ENCODE data around the gene TBC1D4.
"Not testable (repeated sequence)": the region's sequence is repeated elsewhere in the genome, so short reads cannot be mapped to it uniquely, and the experiment has no call there.

The TBC1D4 gene

DNA sequence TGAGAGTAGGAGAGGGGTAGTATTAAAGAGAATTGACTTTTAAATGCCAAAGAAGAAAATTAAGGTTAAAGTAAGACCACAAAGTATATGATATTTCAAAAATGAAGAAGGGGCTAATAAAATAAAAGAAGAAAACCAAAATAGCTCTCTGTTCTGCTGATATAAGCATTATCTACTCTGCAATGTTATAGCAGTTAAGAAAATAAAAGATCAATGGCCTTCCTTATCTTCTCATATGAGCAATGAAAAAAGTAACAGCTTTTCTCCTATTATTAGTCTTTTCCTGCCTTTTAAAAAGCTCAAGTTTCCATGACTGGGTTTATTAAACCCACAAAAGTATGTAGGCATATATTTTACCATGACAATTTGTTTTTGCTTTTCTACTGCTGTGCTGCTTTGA is 126.4 kb downstream of the TBC1D4 start:
- DNase-seq = no peak

DNA sequence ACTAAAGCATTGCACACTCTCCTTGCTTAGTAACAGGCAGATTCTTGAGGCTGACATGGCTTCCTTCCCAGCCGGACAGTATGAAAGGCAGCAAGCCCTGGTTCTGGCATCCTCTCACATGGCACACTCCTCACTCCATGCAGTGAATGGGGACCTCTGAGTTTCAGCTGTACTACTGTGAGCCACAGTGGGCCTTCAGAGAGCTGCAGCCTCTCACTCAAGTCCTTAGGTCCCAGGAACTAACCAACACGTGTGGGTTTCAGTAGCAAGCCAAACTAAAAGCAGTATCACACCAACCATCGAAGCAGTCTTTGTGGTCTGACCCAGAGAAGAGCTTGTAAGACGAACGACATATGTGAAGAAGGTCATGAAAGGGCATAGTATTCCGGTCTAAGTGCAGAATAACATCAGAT is 128.2 kb downstream of the TBC1D4 start:
- DNase-seq = no peak

DNA sequence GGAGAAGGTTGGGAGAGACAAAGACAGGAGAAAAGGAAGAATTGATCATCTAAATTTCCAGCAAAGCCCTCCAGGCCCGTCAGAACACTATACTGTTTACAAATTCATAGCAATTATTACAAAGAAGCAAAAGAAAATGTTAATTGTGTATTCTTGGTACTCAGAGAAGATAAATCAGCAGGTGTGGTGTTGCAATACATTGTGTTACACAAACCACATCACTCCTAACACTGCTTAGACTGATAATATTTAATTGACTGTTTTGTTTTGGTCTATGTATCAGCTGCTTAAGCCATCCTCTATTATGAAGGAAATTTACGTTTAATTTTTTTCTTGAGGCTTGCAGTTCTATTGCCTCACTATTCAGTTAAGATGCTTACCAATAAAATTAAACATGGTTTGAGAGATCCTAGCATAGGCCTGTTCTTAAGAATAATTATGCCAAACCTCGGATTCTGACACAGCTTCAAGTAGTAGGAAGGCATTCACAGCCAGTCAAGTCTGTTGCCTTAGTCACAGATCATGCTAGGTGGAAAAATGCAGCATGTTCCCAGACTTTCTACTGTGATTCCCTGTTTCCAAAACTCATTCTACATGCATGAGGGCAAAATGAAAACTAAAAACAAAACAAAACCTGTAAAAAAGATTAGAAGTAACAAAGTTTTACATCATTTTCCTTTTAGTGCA is 129.2 kb downstream of the TBC1D4 start:
- DNase-seq = no peak

DNA sequence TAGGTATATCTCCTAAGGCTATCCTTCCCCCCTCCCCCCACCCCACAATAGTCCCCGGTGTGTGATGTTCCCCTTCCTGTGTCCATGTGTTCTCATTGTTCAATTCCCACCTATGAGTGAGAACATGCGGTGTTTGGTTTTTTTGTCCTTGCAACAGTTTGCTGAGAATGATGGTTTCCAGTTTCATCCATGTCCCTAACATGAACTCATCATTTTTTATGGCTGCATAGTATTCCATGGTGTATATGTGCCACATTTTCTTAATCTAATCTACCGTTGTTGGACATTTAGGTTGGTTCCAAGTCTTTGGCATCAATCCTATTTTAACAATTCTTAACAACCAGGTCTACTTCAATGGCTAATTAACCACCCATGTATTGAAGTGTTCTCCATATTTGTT is 130.4 kb downstream of the TBC1D4 start:
- not testable (repeated sequence) for DNase-seq

DNA sequence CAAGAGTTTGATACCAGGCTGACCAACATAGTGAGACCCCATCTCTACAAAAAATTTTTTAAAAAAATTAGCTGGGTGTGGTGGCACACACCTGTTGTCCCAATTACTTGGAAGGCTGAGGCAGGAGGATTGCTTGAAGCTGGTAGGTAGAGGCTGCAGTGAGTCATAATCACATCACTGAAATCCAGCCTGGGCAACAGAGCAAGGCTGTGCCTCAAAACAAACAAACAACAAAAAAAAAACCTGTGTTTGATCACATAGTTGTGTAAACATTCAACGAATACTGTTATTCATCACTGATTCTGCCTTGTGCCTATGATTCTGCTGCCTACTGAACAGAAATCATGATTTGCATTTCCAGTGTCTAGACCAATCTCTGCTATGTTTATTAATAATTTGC is 134.0 kb downstream of the TBC1D4 start:
- DNase-seq = no peak

DNA sequence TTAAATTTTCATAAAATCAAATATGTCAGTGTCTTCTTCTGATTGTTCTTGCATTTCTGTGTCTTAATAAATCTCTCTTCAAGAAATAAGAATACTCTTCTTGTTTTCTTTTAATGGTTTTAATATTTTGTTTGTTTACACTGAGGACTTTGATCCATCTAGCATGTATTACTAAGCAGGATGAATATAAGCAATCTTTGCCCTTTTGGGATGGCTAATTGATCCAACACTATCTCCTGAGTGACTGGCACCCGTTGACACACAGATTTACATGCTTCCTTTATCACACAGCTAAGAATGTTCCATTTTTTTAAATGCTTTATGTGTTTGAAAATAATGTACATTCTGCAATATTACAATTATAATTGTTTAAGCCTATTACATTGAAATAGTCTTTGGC is 134.5 kb downstream of the TBC1D4 start:
- DNase-seq = no peak

DNA sequence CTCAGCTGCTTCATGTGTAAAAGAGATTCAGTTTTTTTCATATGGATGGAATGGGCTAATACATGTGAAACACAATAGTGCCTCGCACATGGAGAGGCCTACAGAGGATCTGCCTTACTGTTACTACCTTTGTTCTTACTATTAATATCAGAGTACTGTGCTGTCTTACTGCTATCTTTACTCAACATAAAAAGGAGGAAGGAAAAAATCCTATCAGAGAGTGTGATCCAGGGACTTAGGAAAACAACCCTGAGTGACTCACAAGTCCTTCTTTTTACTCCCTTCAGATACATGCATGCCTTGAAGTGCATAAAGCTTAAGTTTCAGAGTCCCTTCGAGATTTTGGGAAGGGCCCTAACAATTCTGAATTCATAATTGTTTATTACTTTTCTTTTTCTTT is 136.8 kb downstream of the TBC1D4 start:
- no peak for DNase-seq

DNA sequence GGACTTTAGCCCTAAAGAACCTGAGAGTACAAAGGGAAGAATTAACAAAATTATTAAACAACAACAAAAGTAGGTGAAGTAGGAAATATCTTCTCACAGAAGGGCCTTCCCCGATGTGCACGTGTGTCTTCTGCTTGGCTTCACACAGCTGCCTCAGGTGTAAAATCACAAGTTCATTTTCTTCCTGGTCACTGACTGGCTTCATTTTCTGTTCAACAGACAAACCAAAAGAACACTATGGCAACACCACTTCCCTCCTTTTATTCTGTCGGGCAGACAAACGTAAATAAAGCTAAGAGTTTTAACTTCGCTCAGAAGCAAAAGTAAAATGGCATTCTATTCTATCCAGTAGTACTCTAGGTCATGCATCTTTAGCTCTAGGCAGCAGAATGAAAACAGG is 140.9 kb downstream of the TBC1D4 start:
- DNase-seq = no peak

DNA sequence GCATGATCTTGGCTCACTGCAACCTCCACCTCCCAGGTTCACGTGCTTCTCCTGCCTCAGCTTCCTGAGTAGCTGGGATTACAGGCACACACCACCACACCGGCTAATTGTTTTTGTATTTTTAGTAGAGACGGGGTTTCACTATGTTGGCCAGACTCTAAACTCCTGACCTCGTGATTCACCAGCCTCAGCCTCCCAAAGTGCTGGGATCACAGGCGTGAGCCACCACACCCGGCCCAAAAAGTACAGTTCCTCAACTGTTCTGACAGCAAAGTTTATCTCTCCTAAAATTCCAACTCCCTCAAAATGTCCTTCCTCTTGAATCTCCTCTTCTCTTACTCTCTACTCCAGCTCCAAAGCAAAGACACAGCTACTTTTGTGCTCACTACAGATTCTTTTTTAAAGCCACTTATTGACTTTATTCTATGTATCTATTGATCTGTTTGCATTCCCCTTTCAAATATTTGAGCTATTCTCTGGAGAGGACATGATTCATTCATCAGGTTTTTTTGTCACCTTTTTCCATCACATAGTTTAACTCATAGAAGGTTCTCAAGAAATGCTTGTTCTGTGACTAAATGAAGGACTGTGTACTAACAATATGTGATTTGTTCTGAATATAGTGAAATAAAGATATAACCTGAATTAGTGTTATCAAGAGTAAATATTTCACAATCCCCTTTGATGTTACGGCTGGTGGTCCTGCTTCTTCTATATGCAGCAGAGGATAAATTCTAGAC is 142.2 kb downstream of the TBC1D4 start:
- DNase-seq = no peak

DNA sequence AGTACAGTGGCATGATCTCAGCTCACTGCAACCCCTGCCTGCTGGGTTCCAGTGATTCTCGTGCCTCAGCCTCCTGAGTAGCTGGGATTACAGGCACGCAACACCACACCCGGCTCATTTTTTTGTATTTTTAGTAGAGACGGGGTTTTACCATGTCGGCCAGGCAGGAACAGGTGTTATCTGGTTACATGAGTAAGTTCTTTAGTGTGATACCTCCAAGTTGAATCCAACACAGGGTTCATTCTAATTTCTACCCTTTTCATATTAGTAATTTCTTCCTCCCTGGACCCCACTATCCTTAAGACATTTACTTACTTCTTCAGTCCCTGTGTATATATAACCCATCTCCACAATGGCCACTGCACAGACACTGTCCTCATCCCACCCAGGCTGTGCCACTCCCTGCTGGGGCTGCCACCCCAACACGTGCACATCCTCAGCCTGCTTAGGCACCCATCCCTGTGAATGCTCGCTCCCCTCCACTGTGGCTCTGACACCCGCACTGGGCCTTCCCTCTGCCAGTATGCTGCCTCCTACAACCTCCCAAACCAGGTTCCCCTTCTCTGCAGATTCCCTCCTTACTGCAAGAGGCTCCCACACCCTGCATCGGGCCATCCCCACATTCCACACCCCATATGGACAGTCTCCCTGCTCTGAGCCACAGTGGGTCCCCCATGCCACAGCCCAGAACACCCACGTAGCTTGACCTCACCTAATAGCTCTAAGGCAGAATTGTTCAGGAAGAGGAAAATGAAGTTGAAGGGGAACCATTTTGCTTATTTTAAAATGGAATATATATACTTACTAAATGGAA is 147.1 kb downstream of the TBC1D4 start:
- no peak for DNase-seq

DNA sequence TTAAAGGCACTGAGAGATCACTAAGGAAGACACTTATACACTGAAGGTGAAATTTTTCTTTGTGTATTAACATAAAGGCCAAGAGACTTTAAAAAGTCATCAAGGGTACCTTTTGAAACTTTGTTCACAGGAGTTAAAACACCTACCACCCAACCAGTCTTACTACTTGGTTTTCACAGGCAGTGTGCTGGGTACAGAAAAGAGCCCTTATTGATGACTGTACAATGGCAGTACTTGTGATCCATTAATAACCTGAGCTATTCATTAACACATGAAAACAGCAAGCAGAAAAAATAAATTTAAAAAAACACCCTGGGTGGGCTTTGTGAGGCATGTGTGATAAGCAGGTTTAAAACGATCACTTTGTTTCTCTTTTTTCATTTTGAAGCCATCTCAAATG is 148.9 kb downstream of the TBC1D4 start:
- DNase-seq = no peak

DNA sequence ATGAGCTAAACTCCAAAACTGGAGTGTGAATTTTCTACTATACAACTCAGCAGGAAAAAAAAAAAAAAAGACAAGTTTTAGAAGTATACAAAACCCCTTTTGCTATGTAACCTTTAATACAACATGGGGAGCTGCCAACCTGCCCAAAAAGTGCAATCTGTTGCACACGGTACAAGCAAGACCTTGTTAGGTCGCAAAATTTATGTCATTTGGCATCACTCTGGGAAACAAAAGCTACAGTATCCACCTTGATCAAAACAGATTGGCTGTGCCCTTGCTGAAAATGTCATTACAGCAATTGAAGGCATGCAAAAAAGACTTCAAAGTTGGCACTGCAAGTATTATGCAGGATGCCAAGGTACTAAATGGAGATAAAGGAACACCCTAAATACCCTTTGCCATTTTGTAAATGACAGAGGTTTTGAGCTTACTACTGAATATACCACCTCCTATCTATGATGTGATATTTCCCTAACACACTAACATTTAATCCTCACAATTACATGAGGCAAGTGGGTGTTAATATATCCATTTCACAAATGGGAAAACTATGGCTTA is 150.1 kb downstream of the TBC1D4 start:
- DNase-seq = no peak

DNA sequence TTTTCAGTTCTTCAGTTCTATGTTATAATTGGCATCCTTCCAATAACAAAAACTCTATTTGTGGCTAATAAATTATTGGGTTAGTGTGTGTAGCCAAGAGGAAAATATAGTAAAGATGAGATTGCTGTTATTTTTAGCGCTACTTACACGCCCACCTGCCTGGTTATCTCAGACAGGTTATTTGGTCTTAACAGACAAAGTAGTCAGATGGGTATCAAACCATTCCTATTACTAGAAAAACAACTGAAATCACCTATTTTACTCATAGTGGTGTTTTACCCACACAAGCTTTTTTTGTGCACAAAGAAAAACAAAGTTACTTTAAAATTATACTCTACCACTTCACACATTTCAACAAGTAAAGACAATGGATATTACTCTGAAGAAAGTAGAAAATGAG is 151.2 kb downstream of the TBC1D4 start:
- no peak for DNase-seq

DNA sequence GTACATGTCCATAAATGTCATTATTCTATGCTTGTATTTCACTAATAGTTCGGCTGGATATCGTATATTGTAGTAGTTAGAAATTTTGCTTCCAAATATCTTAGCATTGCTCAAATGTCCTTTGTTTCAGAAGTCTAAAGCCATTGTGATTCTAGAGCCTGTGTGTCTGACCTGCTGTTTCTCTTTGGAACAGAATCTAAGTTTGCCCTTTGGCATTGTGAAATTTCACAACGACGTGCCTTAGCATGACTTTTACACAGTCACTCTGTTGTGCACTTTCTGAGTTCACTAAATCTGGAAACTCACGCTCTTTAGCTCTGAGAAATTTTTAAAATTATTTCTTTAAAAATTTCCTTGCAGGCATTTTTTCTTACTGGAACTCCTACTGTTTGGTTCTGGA is 152.2 kb downstream of the TBC1D4 start:
- DNase-seq = no peak

DNA sequence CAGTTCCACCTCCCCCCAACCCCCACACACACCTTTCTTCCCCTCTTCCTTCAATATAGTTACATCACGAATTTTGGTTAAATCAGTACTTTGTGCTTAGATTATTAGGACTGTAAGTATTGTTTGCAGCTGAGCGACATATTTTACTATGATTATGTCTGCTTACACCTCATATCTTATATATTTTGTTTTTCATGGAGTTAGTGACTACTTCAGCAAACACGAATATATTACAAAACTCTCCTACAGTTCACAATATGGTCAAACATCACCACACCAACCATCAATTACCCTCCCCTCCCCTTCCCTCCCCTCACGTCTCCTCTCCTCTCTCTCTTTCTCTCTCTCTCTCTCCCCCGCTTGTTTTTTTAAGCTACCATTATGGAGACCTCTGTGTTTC is 152.9 kb downstream of the TBC1D4 start:
- no peak for DNase-seq

DNA sequence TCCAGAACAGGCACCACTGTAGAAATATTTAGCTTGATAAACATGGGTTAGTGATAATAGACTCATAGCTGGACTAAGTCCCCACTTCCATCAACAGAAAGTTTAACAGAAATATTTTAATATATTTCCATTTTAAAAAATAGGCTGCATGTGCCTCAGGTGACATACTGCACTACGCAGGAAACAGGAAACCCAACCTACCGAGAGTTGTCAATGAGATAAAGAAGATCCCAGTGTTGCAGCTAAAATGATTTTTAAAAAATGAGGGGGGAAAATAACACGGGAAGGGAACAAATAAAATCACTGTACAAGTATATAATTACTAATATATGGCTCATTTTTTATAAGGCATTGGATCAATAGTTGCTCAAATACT is 154.8 kb downstream of the TBC1D4 start:
- no peak for DNase-seq

DNA sequence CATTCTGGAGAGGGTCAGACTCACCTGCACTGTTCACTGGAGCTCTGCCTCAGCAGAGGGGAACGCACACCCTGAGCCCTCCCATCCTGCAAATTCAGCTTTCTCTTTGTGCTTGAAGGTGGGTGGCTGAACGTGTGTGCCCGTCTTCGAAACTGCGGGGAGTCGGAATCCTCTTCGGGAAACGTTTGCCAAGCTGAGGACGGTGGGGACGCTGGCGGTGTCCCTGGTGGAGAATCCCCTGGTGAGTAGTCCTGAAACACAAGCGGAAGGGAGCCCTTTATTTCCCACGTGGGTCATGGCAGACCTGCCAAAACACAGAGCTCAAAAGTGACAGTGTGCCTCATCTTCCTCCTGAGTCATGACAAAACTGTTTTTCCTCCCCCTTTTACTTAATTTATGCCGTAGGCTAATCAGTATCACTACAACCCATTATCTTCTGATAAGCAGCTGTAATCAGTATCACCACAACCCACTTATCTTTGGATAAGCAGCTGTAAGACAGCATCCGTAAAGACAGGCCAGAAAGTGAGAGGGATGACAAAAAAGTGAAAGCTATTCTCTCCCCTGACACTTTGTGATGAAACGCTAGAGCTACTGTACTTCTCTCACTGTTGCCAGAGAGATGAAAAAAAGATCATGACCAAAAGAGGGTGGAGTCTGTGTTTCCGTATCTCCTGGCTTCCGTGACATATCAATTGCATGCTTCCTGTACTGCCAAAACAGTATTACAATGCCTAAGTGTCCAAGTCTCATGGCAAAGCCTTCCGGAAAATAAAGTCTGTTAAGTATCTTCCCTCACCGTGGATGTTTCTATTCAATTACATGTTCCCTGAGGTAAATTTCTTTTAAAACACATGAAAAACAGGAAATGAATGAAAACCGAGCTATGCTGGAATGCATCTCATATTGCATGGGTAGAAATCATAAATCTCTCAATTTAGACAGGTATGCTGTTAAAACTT is 155.5 kb downstream of the TBC1D4 start:
- DNase-seq = no peak

DNA sequence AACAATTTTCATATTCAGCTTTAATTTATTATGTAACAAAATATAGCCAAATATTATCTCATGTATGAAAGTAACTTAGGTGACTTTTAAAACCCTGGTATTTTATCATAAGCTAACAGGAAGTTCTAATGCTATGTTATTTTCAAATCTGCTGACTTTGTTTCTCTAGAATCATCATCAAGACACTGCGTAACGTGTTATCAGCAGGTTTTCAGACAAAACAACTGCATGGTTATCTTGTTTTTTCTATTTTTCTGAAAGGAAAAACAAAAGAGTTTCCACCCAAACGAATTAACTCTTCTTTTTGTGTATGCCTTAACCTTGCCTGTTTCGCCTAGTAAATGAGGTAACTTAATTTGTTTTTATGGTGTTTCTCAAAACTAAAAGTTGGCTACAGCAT is 156.3 kb downstream of the TBC1D4 start:
- no peak for DNase-seq

DNA sequence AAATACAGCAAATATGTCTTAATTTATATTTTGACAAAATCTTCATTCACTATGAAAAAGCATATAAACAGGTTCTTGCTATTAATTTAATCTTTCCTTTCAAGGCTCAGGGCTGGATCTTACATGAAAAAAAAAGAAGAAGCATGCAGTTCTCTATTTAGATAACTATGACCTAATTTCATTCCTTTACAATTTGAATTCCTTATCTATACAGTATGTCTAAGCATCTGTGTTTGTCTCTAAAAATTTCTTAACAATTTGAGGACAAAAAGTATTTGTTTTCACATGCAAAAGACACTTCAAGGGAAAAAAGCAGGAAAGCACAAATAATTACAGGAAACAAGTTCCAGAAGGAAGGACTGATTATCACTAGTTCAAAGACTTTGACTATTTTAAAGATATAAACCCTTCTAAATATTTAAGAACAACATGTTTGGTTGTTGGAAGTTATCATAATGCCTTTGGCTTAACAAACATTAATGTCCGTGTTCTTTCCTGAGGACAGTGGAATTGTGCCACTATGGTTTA is 157.5 kb downstream of the TBC1D4 start:
- no peak for DNase-seq

DNA sequence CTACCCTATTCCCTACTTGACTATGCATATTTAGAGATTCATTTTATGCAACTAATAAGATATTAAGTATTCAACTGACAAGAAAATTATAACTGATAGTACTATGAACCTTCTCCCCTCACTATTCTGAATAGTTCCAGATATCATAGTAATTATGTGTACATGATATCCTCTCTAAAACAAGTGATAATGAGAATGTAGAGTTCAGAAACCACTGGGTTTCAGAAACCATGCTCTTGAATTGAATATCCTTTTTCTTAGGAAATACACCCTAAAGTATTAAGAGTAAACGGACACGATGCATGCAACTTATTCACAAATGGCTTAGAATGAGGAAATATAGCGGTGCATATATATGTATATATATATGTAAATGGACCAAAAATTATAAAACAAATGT is 160.9 kb downstream of the TBC1D4 start:
- DNase-seq = no peak

DNA sequence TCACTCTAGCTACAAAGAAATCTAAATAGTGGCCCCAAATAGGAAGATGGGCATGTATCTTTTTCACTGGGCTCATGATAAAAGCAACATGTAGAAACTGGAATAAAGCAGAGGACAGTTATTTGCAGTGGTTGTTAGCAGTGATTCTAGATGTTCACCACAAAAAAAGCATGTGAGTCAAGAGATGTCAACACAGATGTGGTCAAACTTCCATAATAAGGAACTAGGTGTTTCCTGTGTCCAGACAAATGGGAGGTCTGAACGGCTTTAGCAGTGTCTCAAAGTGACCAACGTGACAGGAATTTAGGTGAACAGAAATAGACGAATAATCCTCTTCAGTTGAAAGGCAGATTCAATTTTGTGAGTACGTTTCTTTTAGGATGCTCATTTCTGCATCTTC is 162.7 kb downstream of the TBC1D4 start:
- no peak for DNase-seq

DNA sequence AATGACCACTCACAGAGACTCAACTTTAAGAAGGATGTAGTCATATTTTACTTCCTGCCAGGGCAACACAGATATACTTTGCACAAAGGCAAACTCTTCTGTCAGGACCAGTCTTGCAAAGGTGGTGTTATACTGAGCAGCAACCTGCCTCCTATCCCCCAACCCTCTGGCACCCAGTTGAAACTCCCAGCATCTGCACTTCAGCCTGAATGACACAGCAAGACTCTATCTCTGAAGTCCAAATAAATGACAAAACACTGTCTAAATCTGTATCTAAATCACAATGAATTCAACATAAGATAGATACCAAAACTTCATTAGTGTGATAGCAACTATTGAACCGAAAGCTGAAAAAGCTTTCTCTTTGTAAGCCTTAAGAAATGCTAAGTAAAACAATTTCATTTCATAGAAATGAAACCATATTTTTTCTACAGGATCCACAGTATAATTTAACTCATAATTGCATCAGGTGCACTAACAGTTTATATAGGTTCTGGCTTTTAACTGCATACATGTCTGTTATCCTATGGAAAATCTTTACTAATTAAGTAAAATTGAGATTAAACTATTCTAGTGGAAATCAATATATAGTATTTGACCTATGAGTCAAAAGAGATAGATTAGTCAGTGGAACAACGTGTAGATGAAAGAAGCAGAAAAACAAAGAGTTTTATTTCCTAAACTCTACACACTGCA is 163.7 kb downstream of the TBC1D4 start:
- DNase-seq = no peak
